HG03565 (cell line): Measurements from ENCODE around the gene KLF3.

ENCODE experiments used
- ATAC-seq: cut with Tn5 transposase; IDR thresholded peaks from one replicate; pipeline ENCODE4 v1.9.1; 2021; ENCODE audit warnings: mild to moderate bottlenecking, moderate library complexity; ENCODE audit not compliant: unreplicated experiment

Gene KLF3

GRCh38 chr4:38672397-38673129 is 8.6 kb downstream of the KLF3 start:
- no peak for ATAC-seq

- ATAC-seq: no peak
These were observed 9.4 kb downstream of the KLF3 start for GRCh38 chr4:38673130-38673978.

GRCh38 chr4:38674258-38675144 is 10.5 kb downstream of the KLF3 start:
- no peak for ATAC-seq

GRCh38 chr4:38675146-38676121 is 11.4 kb downstream of the KLF3 start:
- ATAC-seq: no peak

- no peak for ATAC-seq
These were observed 13.0 kb downstream of the KLF3 start for GRCh38 chr4:38676986-38677385.

- no peak for ATAC-seq
These were observed 13.4 kb downstream of the KLF3 start for GRCh38 chr4:38677441-38677840.

- no peak for ATAC-seq
These were observed 14.1 kb downstream of the KLF3 start for GRCh38 chr4:38678078-38678477.

- ATAC-seq: no peak
These were observed 15.9 kb downstream of the KLF3 start for GRCh38 chr4:38679921-38680320.

- ATAC-seq: no peak
These were observed 17.4 kb downstream of the KLF3 start for GRCh38 chr4:38681281-38681991.

GRCh38 chr4:38682336-38682735 is 18.3 kb downstream of the KLF3 start:
- ATAC-seq: no peak

GRCh38 chr4:38683276-38683675 is 19.3 kb downstream of the KLF3 start:
- no peak for ATAC-seq

GRCh38 chr4:38684271-38684670 is 20.3 kb downstream of the KLF3 start:
- no peak for ATAC-seq

GRCh38 chr4:38684951-38685844 is 21.2 kb downstream of the KLF3 start:
- no peak for ATAC-seq

- ATAC-seq: no peak
These were observed 22.7 kb downstream of the KLF3 start for GRCh38 chr4:38686682-38687081.

GRCh38 chr4:38687571-38688011 is 23.6 kb downstream of the KLF3 start:
- ATAC-seq: no peak

GRCh38 chr4:38688676-38689355 is 24.8 kb downstream of the KLF3 start:
- no peak for ATAC-seq

- no peak for ATAC-seq
These were observed 27.4 kb downstream of the KLF3 start for GRCh38 chr4:38691251-38692008.
